HG02623 (cell line): ENCODE measurements around the gene CELA3B.
"Not testable (repeated sequence)": the region's sequence is repeated elsewhere in the genome, so short reads cannot be mapped to it uniquely, and the experiment has no call there.

Experiments
- ATAC-seq: cut with Tn5 transposase; IDR thresholded peaks from one replicate; pipeline ENCODE4 v1.9.1; 2021; ENCODE audit warnings: moderate library complexity; ENCODE audit not compliant: unreplicated experiment

The CELA3B gene

DNA sequence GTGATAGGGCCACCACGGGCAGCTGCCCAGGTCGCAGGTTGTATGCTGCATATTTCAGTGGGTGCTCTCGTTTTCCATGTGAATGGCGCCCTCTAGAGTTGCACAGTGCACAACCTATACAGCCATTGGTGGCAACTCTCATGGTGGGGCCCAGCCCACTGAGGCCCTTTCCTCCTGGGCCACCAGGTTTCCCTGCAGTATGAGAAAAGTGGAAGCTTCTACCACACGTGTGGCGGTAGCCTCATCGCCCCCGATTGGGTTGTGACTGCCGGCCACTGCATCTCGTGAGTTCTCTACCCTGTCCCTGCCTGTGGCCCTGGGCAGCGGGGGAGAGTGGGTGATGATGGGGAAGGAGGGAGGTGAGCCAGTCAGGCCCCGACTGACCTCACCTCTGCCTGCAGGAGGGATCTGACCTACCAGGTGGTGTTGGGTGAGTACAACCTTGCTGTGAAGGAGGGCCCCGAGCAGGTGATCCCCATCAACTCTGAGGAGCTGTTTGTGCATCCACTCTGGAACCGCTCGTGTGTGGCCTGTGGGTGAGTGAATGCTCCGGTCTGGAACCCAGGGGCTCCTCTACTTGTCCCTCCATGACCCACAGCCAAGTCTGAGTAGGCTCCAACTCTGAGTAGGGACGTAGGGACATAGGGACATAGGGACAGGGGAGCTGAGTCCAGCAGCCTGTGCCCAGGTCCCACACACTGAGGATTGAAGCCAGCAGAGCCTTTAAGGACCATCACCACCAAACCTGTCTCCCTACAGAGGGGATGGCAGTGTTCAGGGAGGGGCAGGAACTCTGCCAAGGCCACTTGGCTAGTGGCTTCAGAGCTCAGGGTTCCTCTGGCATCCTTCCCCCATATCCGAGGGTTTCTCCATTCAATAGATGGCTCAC lies 28.7 kb downstream of the CELA3B start:
- ATAC-seq, result not testable (repeated sequence)

- not testable (repeated sequence) for ATAC-seq
Measured at GRCh38 chr1:22006736-22007135, 29.9 kb downstream of the CELA3B start.

DNA sequence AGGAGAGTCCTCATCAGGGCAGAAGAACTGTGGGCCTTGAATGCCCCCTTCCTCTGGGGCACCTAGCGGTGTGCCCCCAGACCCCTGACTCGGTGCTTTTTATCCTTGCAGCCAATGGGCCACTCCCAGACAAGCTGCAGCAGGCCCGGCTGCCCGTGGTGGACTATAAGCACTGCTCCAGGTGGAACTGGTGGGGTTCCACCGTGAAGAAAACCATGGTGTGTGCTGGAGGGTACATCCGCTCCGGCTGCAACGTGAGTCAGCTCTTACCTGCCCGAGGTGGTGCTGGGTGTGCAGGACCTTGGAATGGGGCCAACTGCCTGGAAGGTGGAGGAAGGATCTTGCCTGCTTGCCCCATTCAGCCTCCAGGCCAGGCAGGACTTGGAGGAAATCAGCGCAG lies 30.4 kb downstream of the CELA3B start:
- ATAC-seq, result not testable (repeated sequence)

- not testable (repeated sequence) for ATAC-seq
Measured at GRCh38 chr1:22009566-22009965, 32.7 kb downstream of the CELA3B start.

GRCh38 chr1:22012752-22013151 lies 35.9 kb downstream of the CELA3B start:
- ATAC-seq, result not testable (repeated sequence)

DNA sequence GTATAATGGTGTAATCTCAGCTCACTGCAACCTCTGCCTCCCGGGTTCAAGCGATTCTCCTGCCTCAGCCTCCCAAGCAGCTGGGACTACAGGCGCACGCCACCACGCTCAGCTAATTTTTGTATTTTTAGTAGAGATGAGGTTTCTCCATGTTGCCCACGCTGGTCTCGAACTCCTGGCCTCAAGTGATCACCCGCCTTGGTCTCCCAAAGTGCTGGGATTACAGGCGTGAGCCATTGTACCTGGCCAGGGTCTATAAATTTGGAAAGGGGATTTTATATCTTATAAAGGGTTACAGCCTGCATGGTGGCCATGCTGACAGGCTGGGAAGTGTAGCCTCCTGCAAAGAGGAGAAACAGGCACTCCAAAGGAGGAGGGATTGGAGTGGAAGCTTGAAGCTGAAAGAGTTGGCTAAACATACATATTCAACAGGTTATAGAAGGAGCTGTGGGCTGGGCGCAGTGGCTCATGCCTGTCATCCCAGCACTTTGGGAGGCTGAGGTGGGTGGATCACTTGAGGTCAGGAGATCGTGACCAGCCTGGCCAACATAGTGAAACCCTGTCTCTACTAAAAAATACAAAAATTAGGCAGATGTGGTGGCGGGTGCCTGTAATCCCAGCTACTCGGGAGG lies 37.9 kb downstream of the CELA3B start:
- not testable (repeated sequence) for ATAC-seq

- ATAC-seq, result peak; percentile 50
Measured at GRCh38 chr1:22018583-22019559, 42.0 kb downstream of the CELA3B start.

GRCh38 chr1:22021061-22021460 lies 44.2 kb downstream of the CELA3B start:
- no peak for ATAC-seq

DNA sequence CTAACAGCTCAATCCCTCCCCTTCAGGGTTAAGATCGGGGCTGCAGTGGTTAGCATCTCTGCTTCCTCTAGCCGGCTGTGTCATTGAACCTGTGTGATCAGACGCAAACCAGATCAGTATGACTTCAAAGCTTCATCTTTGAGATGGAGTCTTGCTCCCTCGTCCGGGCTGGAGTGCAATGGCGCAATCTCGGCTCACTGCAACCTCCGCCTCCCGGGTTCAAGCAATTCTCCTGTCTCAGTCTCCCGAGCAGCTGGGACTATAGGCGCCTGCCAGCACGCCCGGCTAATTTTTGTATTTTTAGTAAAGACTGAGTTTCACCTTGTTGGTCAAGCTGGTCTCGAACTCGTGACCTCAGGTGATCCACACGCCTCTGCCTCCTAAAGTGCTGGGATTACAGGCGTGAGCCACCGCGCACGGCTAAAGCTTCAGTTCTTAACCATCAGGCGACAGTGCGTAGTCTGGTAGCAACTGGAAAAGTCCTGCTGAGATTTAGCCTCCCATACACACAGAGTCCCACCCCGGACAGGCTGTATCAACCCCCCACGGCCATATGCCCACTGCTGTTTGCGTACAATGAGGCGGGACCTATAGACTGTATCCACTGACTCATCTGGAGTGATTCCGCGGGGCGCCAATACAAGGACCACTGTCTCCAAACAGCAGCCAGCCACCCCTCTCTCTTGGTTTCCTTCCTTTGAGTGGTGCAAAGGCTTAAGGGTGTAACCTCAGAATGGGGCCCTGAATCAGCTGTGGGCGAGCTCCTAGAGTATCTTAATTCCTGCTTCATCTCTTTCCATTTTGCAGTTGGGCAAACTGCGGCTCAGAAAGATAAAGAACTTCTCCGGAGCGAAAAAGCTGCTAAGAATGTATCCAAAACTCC lies 47.9 kb downstream of the CELA3B start:
- ATAC-seq, result peak; percentile 27

GRCh38 chr1:22025368-22026155 lies 48.7 kb downstream of the CELA3B start:
- ATAC-seq, result peak; percentile 61

DNA sequence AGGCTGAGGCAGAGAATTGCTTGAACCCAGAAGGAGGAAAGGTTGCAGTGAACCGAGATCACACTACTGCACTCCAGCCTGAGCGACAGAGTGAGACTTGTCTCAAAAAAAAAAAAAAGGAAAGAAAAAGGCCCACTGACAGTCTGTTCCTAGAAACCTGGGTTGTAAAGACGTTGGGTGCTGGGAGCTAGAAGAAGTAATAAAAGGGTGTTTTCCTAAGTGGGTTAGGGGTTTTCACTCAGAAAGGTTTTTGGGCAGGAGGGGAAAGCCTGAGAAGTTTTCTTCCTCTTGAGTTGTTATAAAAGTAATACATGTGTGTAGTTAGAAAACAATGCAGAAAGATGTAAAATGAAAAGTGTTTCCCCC lies 50.1 kb downstream of the CELA3B start:
- ATAC-seq, result no peak

GRCh38 chr1:22030057-22030456 lies 53.2 kb downstream of the CELA3B start:
- ATAC-seq, result no peak

DNA sequence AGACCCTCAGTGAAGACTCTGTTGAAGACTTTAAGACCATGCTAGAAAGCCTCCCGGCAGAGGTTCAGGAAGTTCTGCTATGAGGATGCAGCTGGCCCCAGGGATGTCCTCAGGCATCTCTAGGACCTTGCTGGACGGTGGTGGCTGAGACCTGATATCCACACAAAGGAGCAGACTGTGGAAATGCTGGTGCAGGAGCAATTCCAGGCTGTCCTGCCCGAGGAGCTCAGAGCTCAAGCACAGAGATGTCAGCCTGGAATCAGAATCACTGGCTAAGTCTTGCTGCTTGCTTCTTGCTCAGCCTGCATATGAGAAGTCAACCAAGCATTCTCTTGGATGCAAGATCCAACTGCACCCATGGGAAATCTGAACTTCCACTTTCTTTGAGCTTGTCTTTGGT lies 53.7 kb downstream of the CELA3B start:
- ATAC-seq, result no peak

DNA sequence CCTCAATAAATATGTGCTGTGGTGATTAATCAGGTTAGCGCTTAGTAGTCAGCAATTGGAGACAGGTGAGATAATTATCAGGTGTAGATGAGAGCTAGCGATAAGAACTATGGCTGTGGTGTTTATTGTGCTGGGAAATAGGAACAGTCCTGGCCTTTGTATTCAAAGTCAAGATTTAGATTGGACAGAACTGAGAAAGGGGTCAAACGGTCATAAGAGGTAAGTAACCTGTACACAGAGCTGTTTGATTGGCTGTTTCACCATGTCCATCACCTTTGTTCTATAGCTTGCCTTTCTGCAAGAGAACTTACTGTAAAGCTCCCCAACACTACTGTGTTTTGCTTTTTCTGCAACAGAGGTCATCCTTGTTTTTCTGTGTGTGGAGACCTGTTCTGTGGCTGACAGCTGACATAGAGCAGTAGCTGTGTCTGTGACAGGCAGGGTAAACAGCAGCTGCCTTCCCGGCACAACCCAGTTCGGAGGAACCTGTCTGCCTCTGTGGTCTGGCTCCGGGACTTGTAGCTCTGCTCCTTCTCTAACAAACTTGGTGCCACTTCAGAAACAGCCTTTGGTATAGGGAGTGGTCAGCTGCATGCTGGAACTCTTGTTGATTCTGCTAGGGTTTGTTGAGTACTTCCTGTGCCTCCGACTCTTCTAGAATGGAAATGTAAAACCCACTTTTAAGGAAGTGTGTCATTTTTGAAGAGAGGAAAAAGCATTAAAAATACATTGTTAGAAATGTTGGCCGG lies 54.6 kb downstream of the CELA3B start:
- ATAC-seq, result no peak

DNA sequence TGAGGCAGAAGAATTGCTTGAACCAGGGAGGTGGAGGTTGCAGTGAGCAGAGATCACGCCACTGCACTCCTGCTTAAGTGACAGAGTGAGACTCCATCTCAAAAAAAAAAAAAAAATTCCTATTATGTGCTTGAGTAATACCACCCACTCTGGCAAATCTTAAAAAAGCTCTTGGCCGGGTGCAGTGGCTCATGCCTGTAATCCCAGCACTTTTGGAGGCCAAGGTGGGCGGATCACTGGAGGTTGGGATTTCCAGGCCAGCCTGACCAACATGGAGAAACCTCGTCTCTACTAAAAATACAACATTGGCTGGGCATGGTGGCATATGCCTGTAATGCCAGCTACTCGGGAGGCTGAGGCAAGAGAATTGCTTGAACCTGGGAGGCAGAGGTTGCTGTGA lies 58.0 kb downstream of the CELA3B start:
- not testable (repeated sequence) for ATAC-seq

DNA sequence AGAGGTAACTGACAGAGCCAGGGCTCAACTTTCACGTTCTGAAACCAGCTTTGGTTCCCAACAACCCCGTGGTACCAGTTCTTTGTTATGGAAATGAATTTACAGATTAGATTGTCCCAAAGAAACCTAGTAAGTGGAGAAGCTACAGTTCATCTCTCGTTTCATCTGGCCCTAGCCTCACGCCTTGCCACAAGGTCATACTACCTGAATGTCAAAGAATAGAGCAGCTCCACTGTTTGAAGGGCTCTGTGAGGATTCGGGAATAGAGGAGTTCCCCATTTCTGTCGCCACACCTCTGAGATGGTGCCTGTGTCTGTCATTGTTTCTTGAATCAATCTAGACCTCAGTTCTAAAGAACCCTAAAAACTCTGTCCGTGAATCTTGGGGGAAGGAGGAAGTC lies 60.7 kb downstream of the CELA3B start:
- ATAC-seq, result no peak

DNA sequence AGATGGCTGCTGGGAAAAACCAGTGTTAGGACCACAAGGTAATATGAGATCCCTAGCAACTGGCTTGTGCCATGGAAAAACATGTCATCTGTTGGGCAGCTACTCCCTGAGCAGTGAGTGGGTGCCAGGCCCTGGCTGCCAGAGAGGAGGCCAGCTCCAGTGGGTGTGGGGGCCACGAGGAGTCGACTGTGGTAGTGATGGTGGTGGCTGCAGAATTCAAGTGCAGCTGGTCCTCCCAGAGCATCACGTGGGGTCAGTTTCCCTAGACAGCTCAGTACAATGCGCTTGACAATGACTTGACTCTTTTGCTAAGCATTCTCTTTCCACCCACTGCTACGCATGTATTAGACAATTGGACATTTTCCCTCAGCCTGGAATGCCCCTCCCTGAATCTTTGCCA lies 61.2 kb downstream of the CELA3B start:
- ATAC-seq, result no peak
